ENCODE data around the gene TMEM120B. TPM values are rescaled to one million over a fixed set of nuclear protein-coding genes. Genes with fewer than 3 reads are reported as not detected.
"Not testable (repeated sequence)": the region's sequence is repeated elsewhere in the genome, so short reads cannot be mapped to it uniquely, and the experiment has no call there.

Gene TMEM120B
- 10 to 100 TPM in 2 of 3 donors, 1 to 10 TPM in 1; 9.8 to 18.2 (median 10.7) TPM for polyA plus RNA-seq (ENCODE audit: insufficient read length in 3 of 3)
- long read RNA-seq, donor 1, result 0 reads
- long read RNA-seq, donor 2, result 0 reads
- long read RNA-seq, donor 3, full-length matches to known transcripts, result 1 of 10 reads
- long read RNA-seq, donor 3, partial matches to known transcripts, result 0 of 10 reads
- long read RNA-seq, donor 3, other reads (novel, unspliced or antisense), result 9 of 10 reads
- long read RNA-seq, donor 4, full-length matches to known transcripts, result 1 of 1 reads
- long read RNA-seq, donor 4, partial matches to known transcripts, result 0 of 1 reads
- long read RNA-seq, donor 4, other reads (novel, unspliced or antisense), result 0 of 1 reads
- long read RNA-seq, donor 5, result 0 reads
- long read RNA-seq, donor 6, full-length matches to known transcripts, result 1 of 14 reads
- long read RNA-seq, donor 6, partial matches to known transcripts, result 6 of 14 reads
- long read RNA-seq, donor 6, other reads (novel, unspliced or antisense), result 7 of 14 reads
- long read RNA-seq, donor 7, partial matches to known transcripts, result 5 of 5 reads
- long read RNA-seq, donor 7, other reads (novel, unspliced or antisense), result 0 of 5 reads
- long read RNA-seq, donor 8, partial matches to known transcripts, result 6 of 28 reads
- long read RNA-seq, donor 8, other reads (novel, unspliced or antisense), result 22 of 28 reads
- long read RNA-seq, donor 9, result 0 reads
- long read RNA-seq, donor 10, full-length matches to known transcripts, result 1 of 1 reads
- long read RNA-seq, donor 10, partial matches to known transcripts, result 0 of 1 reads
- long read RNA-seq, donor 10, other reads (novel, unspliced or antisense), result 0 of 1 reads
- long read RNA-seq, donor 11, result 0 reads
- long read RNA-seq, donor 12, result 0 reads
- long read RNA-seq, donor 13, result 0 reads
- long read RNA-seq, donor 14, partial matches to known transcripts, result 0 of 1 reads
- long read RNA-seq, donor 14, other reads (novel, unspliced or antisense), result 0 of 1 reads
- long read RNA-seq, donor 15, result 0 reads
- long read RNA-seq, donor 16, full-length matches to known transcripts, result 1 of 17 reads
- long read RNA-seq, donor 16, partial matches to known transcripts, result 16 of 17 reads
- long read RNA-seq, donor 16, other reads (novel, unspliced or antisense), result 0 of 17 reads

DNA sequence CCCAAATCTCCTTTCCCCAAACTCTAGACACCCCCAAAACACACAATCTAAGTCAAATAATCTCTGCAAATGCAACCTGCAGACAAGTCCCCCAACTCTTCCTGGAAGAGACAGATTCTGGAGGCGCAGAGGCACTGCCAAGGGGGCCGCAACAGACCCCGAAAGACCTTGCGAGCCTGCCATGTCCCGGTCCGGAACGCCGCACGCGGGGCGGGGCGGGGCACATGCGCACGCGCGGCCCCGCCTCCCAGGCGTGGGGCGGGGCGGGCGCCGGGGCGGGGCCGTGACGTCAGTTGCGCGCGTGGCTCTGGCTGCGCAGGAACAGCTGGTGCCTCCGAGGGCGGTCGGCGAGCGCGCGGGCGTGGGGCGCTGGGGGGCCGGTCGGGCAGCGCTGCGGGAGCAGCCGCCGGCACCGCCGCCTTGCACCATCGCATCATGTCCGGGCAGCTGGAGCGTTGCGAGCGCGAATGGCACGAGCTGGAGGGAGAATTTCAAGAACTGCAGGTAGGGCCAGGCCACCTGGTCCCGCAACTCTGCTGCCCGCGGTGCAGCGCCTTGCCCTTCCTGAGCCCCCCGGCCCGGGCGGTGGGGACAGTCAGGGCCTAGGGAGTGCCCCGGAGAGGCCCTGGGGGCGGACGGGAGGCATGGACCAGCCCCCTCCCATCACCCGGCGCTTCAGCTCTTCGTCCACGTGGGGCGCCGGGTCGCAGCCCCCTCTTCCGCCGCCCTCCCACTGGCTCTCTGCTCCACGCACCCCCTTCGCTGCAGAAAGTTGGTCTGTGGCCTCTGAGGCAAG is at the start of gene TMEM120B:
Gene TMEM120B, plus strand, starts transcription at position 292 of the 796 bp plus-strand sequence. Its CDS starts 144 bp downstream, at position 436.
- peak in 8 of 11 donors; percentile 48 to 78 (median 67) for DNase-seq (ENCODE audit: extremely low read depth in 1 of 11, low read depth in 9 of 11, low spot score in 4 of 11)

DNA sequence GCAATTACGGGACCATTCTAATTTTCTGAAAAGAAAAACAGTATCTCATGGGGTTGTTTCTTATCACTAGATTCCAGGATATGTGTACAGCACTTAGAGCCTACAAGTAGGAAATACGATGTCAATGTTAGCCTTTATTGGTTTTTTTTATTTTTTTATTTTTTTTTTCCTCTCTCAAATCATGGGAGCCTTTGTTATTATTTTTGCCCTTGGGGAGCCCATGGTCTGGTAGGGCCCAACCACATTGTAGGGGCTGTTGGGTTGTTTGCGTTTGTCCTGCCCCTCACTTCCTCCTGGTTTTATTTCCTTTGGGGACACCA is 49.0 kb upstream of the TMEM120B start:
- no peak for DNase-seq (ENCODE audit: extremely low read depth in 1 of 11, low read depth in 9 of 11, low spot score in 4 of 11)

DNA sequence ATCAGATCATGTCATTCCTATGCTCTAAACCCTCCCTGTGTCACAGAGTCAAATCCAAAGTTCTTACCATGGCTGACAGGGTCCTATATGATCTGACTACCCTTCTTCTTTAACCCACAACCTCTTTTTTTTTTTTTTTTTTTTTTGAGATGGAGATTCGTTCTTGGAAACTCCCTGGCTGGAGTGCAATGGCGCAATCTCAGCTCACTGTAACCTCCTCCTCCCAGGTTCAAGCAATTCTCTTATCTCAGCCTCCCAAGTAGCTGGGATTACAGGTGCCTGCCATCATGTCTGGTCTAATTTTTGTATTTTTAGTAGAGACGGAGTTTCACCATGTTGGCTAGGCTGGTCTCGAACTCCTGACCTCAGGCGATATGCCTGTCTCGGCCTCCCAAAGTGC is 45.7 kb upstream of the TMEM120B start:
- DNase-seq (ENCODE audit: extremely low read depth in 1 of 11, low read depth in 9 of 11, low spot score in 4 of 11), result not testable (repeated sequence)

DNA sequence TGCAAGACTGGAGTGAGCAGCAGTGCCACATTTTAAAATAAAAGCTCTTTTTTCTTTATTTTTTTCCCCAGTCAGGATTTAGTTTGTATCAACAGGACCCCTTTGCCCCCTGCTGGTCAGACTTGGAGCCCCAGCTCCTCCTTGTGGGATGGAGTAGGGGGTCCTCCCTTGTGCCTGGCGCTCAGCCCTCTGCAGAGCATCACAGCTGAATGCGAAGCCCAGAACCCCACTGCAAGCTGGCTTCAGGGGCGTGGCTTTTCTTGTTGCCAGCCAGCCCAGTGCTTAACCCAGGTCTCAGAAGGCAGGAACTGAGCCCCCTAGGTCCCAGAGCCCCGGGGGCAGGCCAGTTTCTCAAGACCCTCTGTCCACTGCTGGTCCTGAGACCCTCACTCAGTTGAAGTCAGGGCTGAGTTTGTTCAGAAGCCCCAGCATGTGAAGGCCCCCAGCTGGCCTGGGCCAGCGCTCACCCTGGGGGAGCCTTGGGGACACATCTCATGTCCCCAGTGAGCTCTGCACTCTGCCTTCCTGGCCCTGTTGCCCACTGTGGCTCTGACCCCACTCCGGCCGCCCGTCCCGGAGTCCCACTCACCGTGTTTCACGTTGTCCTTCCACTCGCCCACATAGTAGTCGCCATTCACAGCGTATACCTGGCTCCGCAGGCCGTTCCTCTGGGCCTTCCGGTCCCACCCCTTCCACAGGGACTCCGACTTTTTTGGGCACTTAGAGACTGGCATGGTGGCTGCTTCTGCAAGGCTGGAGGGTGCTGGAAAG is 43.6 kb upstream of the TMEM120B start:
- DNase-seq (ENCODE audit: extremely low read depth in 1 of 11, low read depth in 9 of 11, low spot score in 4 of 11), result peak in 4 of 11 donors; percentile 43 to 56 (median 48)

DNA sequence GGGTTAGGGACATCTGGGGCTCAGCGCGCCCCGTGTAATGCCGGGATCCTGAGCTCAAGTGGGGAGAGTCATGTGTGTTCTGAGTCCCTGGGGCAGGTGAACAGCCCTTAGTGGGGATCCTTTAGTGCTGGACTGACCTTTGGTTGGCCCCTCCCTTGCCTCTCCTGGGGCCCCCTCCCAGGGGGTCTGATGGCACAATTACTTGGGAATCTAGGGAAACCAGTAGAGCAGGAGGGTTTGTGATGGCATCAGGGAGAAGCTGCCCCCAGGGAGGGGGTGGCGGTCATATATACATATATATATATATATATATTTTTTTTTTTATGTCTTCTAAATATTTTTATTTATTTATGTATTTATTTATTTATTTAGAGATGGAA is 43.0 kb upstream of the TMEM120B start, which contains the start of gene MORN3:
Gene MORN3, minus strand, starts transcription at position 134 of the 380 bp plus-strand sequence. CDS start 171 bp downstream, outside the sequence.
- DNase-seq (ENCODE audit: extremely low read depth in 1 of 11, low read depth in 9 of 11, low spot score in 4 of 11), result no peak

DNA sequence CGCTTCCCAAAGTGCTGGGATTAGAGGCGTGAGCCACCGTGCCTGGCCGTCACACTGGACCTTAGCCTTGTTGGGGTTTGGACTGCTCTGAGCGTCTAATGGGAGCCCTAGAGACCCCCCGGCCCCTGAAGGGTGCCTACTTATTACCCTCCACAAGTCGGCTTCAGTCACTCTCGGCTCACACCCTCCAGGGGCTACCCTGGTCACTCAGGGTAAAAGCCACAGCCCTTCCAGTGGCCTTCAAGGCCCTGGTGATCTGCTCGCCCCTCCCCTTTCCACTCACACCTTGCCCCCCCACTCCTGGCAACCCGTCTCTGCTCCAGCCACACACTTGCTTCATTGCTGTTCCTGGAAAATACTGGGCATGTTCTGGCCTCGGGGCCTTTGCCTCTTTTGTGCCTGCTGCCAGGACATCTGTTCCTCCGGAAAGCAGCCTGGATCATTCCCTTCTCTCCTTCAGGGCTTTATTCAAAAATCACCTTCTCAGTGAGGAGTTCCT is 39.5 kb upstream of the TMEM120B start:
- no peak for DNase-seq (ENCODE audit: extremely low read depth in 1 of 11, low read depth in 9 of 11, low spot score in 4 of 11)

DNA sequence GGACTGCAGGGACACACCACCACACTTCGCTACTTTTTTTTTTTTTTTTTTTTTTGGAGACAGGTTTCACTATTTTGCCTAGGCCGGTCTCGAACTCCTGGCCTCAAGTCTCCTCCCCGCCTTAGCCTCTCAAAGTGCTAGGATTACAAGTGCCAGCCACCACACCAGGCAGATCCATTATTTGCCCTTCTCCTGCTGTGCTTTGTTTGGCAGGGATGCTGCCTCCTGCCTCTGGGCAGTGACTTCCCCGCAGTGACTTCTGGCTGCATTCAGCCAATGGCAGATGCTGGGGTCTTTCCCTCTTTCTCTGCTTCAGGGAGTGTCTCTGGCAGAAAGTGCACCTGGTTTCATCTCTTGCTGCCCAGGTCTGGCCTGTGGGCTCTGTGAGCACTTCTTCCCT is 36.4 kb upstream of the TMEM120B start:
- DNase-seq (ENCODE audit: extremely low read depth in 1 of 11, low read depth in 9 of 11, low spot score in 4 of 11), result no peak

DNA sequence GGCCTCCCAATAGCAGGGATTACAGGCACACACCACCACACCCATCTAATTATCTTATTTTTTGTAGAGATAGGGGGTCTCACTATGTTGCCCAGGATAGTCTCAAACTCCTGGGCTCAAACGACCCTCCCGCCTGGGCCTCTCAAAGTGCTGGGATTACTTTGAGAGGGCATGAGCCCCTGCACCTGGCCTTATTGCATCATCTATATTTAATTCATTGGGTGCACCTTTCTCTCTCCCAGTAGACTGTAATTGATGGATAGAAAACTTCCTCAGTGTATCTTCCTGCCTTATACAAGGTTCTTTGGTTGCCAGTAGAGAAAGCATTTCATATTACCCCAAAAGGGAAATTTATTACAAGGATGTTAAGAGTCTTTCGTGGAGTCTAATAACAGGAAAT is 34.2 kb upstream of the TMEM120B start:
- DNase-seq (ENCODE audit: extremely low read depth in 1 of 11, low read depth in 9 of 11, low spot score in 4 of 11), result no peak

DNA sequence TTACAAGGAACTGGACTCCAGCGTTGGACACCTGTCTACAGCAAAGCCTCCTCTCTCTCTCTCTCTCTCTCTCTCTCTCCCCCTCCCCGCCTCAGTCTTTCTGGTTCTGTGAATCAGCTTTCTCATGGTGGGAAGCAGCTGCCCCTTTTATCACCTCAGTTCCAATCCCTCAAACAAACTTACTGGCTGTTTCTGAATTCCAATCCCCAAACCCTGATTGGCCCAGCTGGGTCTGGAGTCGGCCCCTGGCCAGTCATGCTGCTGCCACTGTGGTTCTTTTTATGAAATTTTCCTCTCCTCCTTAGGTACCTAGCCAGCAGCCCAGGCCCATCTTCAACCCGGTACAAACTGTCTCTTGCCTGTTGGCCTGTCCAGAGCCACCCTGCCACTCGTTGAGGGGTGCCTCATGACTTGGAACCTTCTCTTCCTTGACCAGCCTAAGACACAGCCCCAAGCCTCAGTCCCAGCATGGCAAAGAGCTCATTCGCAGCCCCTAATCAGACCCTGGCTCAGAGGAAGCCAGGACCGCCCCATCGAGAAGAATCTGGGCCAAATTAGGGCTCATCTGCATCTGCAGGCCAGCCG is 33.7 kb upstream of the TMEM120B start:
- DNase-seq (ENCODE audit: extremely low read depth in 1 of 11, low read depth in 9 of 11, low spot score in 4 of 11), result no peak

DNA sequence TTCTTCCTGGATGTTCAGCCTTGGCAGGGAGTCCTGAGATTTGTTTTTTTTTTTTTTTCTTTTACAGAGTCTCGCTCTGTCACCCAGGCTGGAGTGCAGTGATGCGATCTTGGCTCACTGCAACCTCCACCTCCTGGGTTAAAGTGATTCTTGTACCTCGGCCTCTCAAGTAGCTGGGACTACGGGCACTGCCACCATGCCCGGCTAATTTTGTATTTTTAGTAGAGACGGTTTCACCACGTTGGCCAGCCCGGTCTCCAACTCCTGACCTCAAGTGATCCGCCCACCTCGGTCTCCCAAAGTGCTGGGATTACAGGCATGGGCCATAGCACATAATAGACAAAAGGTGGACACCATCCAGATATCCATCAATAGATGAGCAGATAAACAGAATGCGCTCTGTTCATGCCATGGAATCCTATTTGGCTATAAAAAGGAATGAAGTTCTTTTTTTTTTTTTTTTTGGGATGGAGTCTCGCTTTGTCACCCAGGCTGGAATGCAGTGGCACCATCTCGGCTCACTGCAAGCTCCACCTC is 32.8 kb upstream of the TMEM120B start:
- DNase-seq (ENCODE audit: extremely low read depth in 1 of 11, low read depth in 9 of 11, low spot score in 4 of 11), result not testable (repeated sequence)

DNA sequence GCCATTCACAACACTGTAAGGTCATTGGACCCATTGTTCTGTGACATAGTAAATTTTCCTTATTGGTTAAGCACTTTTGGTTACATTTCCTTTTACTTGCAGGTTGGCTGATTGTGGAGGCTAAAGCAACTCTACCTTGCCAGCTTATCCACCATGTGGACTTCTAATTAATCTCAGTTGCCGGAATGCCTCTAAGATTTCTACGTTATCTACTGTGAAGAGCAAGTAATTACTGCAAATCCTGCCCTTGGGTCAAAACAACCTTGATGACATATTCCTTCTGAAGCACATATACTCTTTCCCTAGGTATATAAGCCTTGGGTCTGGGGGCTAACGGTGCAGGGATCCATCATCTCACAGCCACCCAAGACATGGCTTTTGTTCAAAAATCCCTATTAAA is 23.6 kb upstream of the TMEM120B start:
- DNase-seq (ENCODE audit: extremely low read depth in 1 of 11, low read depth in 9 of 11, low spot score in 4 of 11), result no peak

DNA sequence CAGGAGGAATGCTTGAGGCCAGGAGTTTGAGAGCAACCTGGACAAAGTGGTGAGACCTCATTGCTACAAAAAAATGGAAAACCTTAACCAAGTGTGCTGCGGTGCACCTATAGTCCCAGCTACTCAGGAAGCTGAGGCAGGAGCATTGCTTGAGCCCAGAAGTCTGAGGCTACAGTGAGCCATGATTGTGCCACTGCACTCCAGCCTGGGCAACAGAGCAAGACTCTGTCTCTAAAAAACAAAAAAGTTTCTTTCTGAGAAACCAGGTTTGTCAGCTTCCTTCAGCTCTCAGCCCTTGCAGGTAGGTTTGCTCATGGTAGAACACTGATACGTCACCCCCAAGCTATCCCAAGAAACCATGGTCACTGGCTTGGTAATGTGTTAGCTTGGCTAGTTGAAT is 23.1 kb upstream of the TMEM120B start:
- DNase-seq (ENCODE audit: extremely low read depth in 1 of 11, low read depth in 9 of 11, low spot score in 4 of 11), result no peak

DNA sequence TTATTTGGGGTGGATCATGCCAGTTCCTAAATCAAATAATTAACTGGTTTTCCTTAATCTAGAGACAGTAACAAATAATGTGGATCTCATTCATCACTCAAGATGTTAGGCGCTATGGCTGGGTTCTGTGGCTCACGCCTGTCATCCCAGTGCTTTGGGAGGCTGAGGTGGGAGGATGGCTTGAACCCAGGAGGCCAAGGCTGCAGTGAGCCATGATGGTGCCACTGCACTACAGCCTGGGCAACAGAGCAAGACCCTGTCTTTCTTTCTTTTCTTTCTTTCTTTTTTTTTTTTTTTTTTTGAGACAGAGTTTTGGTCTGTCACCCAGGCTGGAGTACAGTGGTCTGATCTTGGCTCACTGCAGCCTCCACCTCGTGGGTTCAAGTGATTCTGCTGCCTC is 19.8 kb upstream of the TMEM120B start:
- DNase-seq (ENCODE audit: extremely low read depth in 1 of 11, low read depth in 9 of 11, low spot score in 4 of 11), result not testable (repeated sequence)

DNA sequence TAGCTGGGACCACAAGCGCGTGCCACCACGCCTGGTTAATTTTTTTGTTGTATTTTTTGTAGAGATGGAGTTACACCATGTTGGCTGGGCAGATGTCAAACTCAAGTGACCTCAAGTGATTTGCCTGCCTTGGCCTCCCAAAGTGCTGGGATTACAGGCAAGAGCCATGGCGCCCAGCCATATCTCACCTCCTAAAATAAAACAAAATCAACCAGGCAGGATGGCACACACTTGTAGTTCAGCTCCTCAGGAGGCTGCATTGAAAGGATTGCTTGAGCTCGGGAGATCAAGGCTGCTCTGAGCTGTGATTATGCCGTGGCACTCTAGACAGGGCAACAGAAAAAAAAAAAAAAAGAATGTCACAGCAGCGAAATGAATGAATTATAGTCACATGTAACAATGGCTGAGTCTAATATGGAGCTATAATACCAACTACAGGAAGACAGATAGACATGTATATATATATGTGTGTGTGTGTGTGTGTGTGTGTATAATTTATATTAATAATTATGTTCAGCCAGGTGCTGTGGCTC is 19.3 kb upstream of the TMEM120B start:
- DNase-seq (ENCODE audit: extremely low read depth in 1 of 11, low read depth in 9 of 11, low spot score in 4 of 11), result no peak

DNA sequence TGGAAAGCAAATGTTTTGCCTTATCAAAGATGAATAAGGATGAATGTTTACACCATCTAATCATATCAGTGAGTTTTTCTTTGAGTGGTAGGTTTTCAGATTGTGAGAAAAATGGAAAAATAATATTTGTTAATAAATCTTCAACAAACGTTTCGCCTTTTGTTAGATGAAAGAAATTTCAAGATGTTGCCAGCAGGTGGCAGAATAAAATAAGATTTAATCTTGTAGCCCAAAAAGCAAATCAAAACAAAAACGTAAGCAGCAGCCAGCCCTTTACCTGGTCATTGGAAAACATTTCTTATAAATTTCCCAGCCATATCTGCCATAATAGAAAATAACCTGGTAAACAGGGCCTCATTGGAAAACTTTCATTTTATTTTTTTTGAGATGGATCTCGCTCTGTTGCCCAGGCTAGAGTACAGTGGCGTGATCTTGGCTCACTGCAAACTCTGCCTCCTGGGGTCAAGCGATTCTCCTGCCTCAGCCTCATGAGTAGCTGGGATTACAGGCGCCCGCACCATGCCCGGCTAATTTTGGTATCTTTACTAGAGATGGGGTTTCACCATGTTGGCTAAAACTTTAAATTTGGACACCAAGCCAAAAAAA is 15.4 kb upstream of the TMEM120B start:
- peak in 1 of 11 donors; percentile 62 for DNase-seq (ENCODE audit: extremely low read depth in 1 of 11, low read depth in 9 of 11, low spot score in 4 of 11)

DNA sequence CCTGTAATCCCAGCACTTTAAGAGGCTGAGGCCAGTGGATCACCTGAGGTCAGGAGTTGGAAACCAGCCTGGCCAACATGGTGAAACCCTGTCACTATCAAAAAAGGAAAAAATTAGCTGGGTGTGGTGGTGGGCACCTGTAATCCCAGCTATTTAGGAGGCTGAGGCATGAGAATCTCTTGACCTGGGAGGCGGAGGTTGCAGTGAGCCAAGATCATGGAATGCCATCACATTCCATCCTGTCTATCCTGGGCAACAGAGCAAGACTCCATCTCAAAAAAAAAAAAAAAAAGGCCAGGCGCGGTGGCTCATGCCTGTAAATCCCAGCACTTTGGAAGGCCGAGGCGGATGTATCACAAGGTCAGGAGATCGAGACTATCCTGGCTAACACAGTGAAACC is 14.7 kb upstream of the TMEM120B start:
- not testable (repeated sequence) for DNase-seq (ENCODE audit: extremely low read depth in 1 of 11, low read depth in 9 of 11, low spot score in 4 of 11)
